Measurements from ENCODE around the gene VENTX. TPM values are rescaled to one million over a fixed set of nuclear protein-coding genes. Genes with fewer than 3 reads are reported as not detected.

VENTX gene
- total and polyA plus RNA-seq, 10 of the 15 experiments (the other 5 are each of a cell fraction or from before 2014, with no cell fraction given), result 0.05 TPM; not detected in 9

- no peak for TF ChIP-seq REST (IDR thresholded peaks at IDR 0.05; ENCODE audit: low read depth, low read length)
- no peak for TF ChIP-seq RCOR1 (conservative IDR thresholded peaks at IDR 0.05; ENCODE audit: low read depth, low read length)
- no peak for TF ChIP-seq NKRF (conservative IDR thresholded peaks at IDR 0.05)
- peak; percentile 71 for TF ChIP-seq CHD2 (IDR thresholded peaks at IDR 0.05; ENCODE audit: borderline replicate concordance, low read depth, low read length)
- peak; percentile 94 for TF ChIP-seq PKNOX1 (IDR thresholded peaks at IDR 0.05)
- no peak for TF ChIP-seq ZNF592 (IDR thresholded peaks at IDR 0.05)
- no peak for TF ChIP-seq JUND (IDR thresholded peaks at IDR 0.05; ENCODE audit: low read depth, low read length)
- TF ChIP-seq DPF2 (IDR thresholded peaks at IDR 0.05), result peak; percentile 60
- TF ChIP-seq PAX5 (IDR thresholded peaks at IDR 0.05; ENCODE audit: borderline replicate concordance, low read depth, low read length), result peak; percentile 38; the same call in 1 of the 2 replicates
- TF ChIP-seq TCF12 (IDR thresholded peaks at IDR 0.05; ENCODE audit: low read depth, low read length), result peak; percentile 46; the same call in 1 of the 2 replicates
- TF ChIP-seq RELA (IDR thresholded peaks at IDR 0.05; ENCODE audit: borderline replicate concordance, partially characterized antibody), result no peak
- TF ChIP-seq EZH2 (IDR thresholded peaks at IDR 0.05; ENCODE audit: borderline replicate concordance, control insufficient read depth, low read depth, low read length), result no peak
- no peak for TF ChIP-seq WRNIP1 (IDR thresholded peaks at IDR 0.05; ENCODE audit: borderline replicate concordance, low read depth, low read length)
- no peak for TF ChIP-seq STAT1 (conservative IDR thresholded peaks at IDR 0.05)
- no peak for TF ChIP-seq BACH1 (IDR thresholded peaks at IDR 0.05; ENCODE audit: borderline replicate concordance)
- TF ChIP-seq ZNF207 (IDR thresholded peaks at IDR 0.05; ENCODE audit: borderline replicate concordance), result no peak
- TF ChIP-seq POLR2A (IDR thresholded peaks at IDR 0.05; ENCODE audit: low read depth, low read length), result no peak; the same call in 1 of the 2 replicates
- TF ChIP-seq SUPT20H (IDR thresholded peaks at IDR 0.05; ENCODE audit: borderline replicate concordance, control insufficient read depth, low read depth, low read length), result no peak
- peak; percentile 16; the same call in 1 of the 2 replicates for TF ChIP-seq SMC3 (IDR thresholded peaks at IDR 0.05; ENCODE audit: borderline replicate concordance, low read length)
- TF ChIP-seq STAT3 (IDR thresholded peaks at IDR 0.05; ENCODE audit: low read depth, low read length), result no peak
Observed at GRCh38 chr10:133278577-133279265, 41.1 kb downstream of the VENTX start (continued).
